Heart left ventricle (tissue), 16 donors: Measurements from ENCODE around the gene NOM1. TPM values are rescaled to one million over a fixed set of nuclear protein-coding genes. Genes with fewer than 3 reads are reported as not detected.

Experiments used
- ATAC-seq, 4 donors: fragments of 200-7000 bp; cut with Tn5 transposase; one replicate each; pipeline ENCODE4 v1.9.1; 2020 to 2022; ENCODE audit warnings: moderate library complexity in 4 of 4, mild to moderate bottlenecking in 3 of 4, moderate number of reproducible peaks in 1 of 4
- DNase-seq, 5 donors: peaks; one replicate each; pipeline ENCODE4 v3.0.0-alpha.2; 2020
- H3K27ac ChIP-seq, 12 donors: fragments of 200-600 bp; sonication (generic) in 4 of 12; one replicate each; pipeline versions ENCODE4 v1.5.0 to v1.8.0; 2016 to 2022; ENCODE audit warnings: mild to moderate bottlenecking in 2 of 12
- H3K27me3 ChIP-seq, 9 donors: fragments of 200-600 bp; sonication (generic) in 2 of 9; one replicate each; pipeline versions ENCODE4 v1.5.1 to v1.8.0; 2016 to 2022; ENCODE audit warnings: mild to moderate bottlenecking in 3 of 9
- H3K36me3 ChIP-seq, 9 donors: fragments of 200-600 bp; sonication (generic) in 2 of 9; one replicate each; pipeline versions ENCODE4 v1.5.0 to v1.8.0; 2018 to 2022; ENCODE audit warnings: mild to moderate bottlenecking in 2 of 9
- H3K4me1 ChIP-seq, 12 donors: fragments of 200-600 bp; sonication (generic) in 4 of 12; one replicate each; pipeline versions ENCODE4 v1.5.0 to v1.8.0; 2016 to 2022; ENCODE audit warnings: mild to moderate bottlenecking in 3 of 12
- H3K4me3 ChIP-seq, 12 donors: fragments of 200-600 bp; sonication (generic) in 4 of 12; one replicate each; pipeline versions ENCODE4 v1.5.0 to v1.8.0; 2017 to 2022; ENCODE audit warnings: mild to moderate bottlenecking in 9 of 12, moderate library complexity in 4 of 12
- H3K9me3 ChIP-seq, 12 donors: fragments of 200-600 bp; sonication (generic) in 4 of 12; one replicate each; pipeline versions ENCODE4 v1.5.0 to v1.8.0; 2016 to 2022; ENCODE audit warnings: mild to moderate bottlenecking in 1 of 12
- POLR2A ChIP-seq, 2 donors: fragments of 450-650 bp; IDR thresholded peaks; one replicate each; pipeline ENCODE4 v1.6.1; 2017; ENCODE audit warnings: antibody characterized with exemption in 2 of 2, mild to moderate bottlenecking in 2 of 2, moderate library complexity in 2 of 2
- WGBS, 4 donors: extraction: QIAGEN DNeasy Blood & Tissue Kit in 2 of 4; methylation state at CpG; one replicate each; pipeline versions ENCODE4 v1.1.5 to v1.1.7; 2013 to 2018; 5-methylcytosine and 5-hydroxymethylcytosine counted together
- intact Hi-C, 10 donors: fragments of 100-400 bp; cut with DNase I; formaldehyde crosslinking; loops; one replicate each; pipeline versions ENCODE4 v1.11.1 to v1.14.2; 2022
- polyA plus RNA-seq, 2 donors: library from polyadenylated mRNA; stranded (reverse); fragments of 200-250 nt; gene quantifications; one replicate each; pipeline ENCODE4 v1.2.3, GENCODE V29; 2013
- total RNA-seq, 9 donors: library from RNA; depleted of rRNA in 2 of 9; stranded (reverse); fragments of >200 nt in 2 of 9; fragmentation: NEBNext Ultra II Directional in 3 of 9; extraction: Animal tissue kit (Norgen Biotek cat#: 25700) in 3 of 9; gene quantifications; one replicate each; pipeline versions ENCODE4 v1.1.0 to v1.2.4, GENCODE V29; 2016 to 2023
- TF ChIP-seq, protein P1 (sequence below), 12 donors: fragments of 200-600 bp; sonication (generic) in 4 of 12; IDR thresholded peaks; one replicate each; pipeline versions ENCODE4 v1.5.0 to v1.8.0; 2018 to 2022; ENCODE audit warnings: antibody characterized with exemption in 12 of 12, mild to moderate bottlenecking in 5 of 12
- donor health status: ischemic (EF 13 %, LVEDD 7.1; RV severe dilation, severe dysfunction).
- donor health status: healthy with polysubstance abuse.
- donor health status: DM: no; HTN: yes; CAD: no.
- donor health status: DM: no; HTN: no; CAD: no.
- donor health status: ischemic (EF 25% LVEDD 6.9; RV normal size, moderate dysfunction).
- donor health status: ischemic (EF 25% LVEDD 5.7; RV mildly dilated, moderate dysfunction).
- donor health status: healthy.
- donor health status: DM: yes; HTN: yes; CAD: no.
- donor health status: ischemic (EF 35%, LVEDD 5.7; RV mildly dilated, moderate dysfunction).
- donor health status: nonischemic (EF 11% LVEDD 7.7; RV severe dilation, severe dysfunction).
- donor health status: DM: yes; HTN: yes; CAD: no.
- donor health status: PGD.
- donor health status: ischemic (EF 29% LVEDD 5.4; RV normal size, mild dysfunction).
- donor health status: nonischemic (EF 23%, LVEDD 6.1; RV moderate dilation, normal function).

The NOM1 gene
- total and polyA plus RNA-seq, 11 donors = 6.0 to 12.2 (median 9.1) TPM

DNA sequence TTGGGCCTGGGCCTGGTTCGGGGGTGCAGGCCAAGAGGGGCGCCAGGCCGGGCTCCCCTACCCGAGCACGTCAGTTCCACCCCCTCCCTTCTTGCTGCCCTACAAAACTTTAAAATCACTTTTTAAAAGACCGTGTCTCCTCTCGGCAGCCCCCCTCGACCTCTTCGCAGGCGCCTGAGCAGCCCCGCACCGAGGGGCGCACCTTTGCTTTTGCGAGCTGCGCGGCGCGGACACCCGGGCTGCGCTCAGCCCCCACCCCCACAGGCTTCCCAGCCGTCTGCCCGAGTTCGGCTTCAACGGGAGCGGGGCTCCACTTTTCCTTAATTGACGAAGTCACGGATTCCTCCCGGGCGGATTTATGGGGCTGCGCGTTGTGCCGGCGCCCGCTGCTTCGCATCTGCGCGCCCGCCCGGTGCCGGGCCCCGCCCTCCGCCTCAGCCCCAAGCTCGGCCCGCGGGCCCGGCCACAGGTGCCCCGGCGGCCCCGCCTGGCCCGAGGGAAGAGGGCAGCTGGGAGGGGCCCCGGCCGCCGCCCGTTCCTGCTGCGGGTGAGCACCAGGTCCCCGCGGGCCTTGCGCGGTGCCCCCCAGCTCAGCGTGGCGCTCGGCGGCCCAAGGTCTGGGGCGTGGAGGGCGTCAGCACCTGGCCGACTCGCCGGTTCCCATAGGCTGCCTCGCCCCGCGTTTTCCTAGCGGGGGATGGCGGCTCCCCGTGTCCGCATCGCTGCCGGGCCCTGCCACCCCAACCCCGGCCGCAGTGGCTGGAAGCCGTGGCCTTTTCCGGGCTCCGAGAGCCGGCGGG is 71.8 kb downstream of the NOM1 start:
- DNase-seq (peak in 1 of 5 donors; percentile 60), ATAC-seq (no peak)
- H3K4me3 ChIP-seq = peak overlapping the region in 5 of 12 donors; percentile 3 to 23 (median 18)
- H3K36me3 ChIP-seq = no peaks in the 10 kb centered on the region
- H3K27ac ChIP-seq = no peak overlapping the region
- 1 to 3% (median 2%) methylated on average over 16 to 84 of the region's 84 CpGs for WGBS, 4 donors
- peaks cover 0 to 40% (median 7%) of the 10 kb centered on the region in 12 donors for H3K4me1 ChIP-seq
- H3K27me3 ChIP-seq = peaks cover 73 to 100% (median 96%) of the 10 kb centered on the region in 9 donors
- TF ChIP-seq, protein P1, sequence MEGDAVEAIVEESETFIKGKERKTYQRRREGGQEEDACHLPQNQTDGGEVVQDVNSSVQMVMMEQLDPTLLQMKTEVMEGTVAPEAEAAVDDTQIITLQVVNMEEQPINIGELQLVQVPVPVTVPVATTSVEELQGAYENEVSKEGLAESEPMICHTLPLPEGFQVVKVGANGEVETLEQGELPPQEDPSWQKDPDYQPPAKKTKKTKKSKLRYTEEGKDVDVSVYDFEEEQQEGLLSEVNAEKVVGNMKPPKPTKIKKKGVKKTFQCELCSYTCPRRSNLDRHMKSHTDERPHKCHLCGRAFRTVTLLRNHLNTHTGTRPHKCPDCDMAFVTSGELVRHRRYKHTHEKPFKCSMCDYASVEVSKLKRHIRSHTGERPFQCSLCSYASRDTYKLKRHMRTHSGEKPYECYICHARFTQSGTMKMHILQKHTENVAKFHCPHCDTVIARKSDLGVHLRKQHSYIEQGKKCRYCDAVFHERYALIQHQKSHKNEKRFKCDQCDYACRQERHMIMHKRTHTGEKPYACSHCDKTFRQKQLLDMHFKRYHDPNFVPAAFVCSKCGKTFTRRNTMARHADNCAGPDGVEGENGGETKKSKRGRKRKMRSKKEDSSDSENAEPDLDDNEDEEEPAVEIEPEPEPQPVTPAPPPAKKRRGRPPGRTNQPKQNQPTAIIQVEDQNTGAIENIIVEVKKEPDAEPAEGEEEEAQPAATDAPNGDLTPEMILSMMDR (IDR thresholded peaks at IDR 0.05) = no peak
- no peak for TF ChIP-seq POLR2A (IDR thresholded peaks at IDR 0.05)
- intact Hi-C loops = no loop called here
- H3K9me3 ChIP-seq = no peaks in the 10 kb centered on the region

DNA sequence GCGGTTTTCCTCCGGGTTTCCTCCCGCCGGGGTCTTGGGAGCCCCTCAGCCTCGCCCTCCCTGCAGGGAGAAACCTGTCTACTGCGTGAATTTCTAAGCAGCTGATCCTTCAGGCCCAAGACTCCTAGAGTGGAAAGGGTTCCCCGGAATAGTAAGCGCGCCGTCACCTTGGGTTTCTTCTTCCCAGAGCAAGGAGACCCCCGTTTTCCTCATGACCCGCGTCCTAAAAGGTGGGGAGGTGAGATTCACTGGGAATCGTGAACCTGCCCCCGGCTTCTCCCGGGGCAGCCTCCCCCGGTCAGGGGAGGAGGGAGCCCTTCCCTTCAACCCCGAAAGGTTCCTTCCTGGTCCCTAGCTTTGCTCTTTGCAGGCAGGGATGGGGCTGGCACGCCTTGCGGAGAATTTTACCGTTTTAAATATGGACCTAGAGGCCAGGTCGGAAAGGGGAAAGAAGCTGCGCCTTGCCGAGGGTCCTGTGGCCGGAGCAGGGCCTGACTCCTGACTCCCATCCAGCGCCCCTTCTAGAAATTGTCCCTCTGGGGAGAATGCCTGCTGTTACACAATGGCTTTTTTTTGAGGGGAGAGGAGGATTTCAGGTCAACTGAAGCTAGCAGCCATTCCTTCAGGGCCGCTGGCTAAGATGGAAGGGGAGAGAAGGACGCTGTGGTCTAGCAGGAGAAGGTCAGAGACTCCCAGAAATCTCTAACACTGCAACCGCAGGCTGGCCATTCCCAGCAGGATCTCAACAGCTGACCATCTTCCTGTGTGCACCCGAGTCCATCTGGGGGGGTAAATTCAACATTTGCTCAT is 72.6 kb downstream of the NOM1 start:
- no peaks in the 10 kb centered on the region for H3K36me3 ChIP-seq
- no peaks in the 10 kb centered on the region for H3K9me3 ChIP-seq
- WGBS, 4 donors = 1 to 5% (median 4%) methylated on average over 26 to 30 of the region's 30 CpGs
- TF ChIP-seq, protein P1 (IDR thresholded peaks at IDR 0.05) = no peak
- TF ChIP-seq POLR2A (IDR thresholded peaks at IDR 0.05) = no peak
- DNase-seq = peak in 1 of 5 donors; percentile 30
- H3K27me3 ChIP-seq = peaks cover 70 to 100% (median 88%) of the 10 kb centered on the region in 9 donors
- no peak for ATAC-seq
- peaks cover 0 to 40% (median 7%) of the 10 kb centered on the region in 12 donors for H3K4me1 ChIP-seq
- H3K4me3 ChIP-seq = peak overlapping the region in 1 of 12 donors; percentile 23
- H3K27ac ChIP-seq = no peak overlapping the region
- intact Hi-C loops = no loop called here

Other genes starting within 250 kb of the NOM1 start
- 10 to 100 TPM; 25.6 to 51.9 (median 38.7) TPM for gene LMBR1, start 56.5 kb upstream of the NOM1 start, total RNA-seq
- 10 to 100 TPM in 1 of 2 donors, 1 to 10 TPM in 1; 5.8 to 25.6 TPM for gene LMBR1, start 56.5 kb upstream of the NOM1 start, polyA plus RNA-seq
- gene MNX1, start 61.0 kb downstream of the NOM1 start, total RNA-seq = not detected
- not detected for gene MNX1, start 61.0 kb downstream of the NOM1 start, polyA plus RNA-seq
- gene UBE3C, start 189.2 kb downstream of the NOM1 start, total RNA-seq = 10 to 100 TPM; 41.4 to 57.5 (median 48.3) TPM
- gene UBE3C, start 189.2 kb downstream of the NOM1 start, polyA plus RNA-seq = 10 to 100 TPM; 11.0 to 47.2 TPM